Measurements from ENCODE around the gene IFITM1.
"Not testable (repeated sequence)": the region's sequence is repeated elsewhere in the genome, so short reads cannot be mapped to it uniquely, and the experiment has no call there.

The IFITM1 gene

DNA sequence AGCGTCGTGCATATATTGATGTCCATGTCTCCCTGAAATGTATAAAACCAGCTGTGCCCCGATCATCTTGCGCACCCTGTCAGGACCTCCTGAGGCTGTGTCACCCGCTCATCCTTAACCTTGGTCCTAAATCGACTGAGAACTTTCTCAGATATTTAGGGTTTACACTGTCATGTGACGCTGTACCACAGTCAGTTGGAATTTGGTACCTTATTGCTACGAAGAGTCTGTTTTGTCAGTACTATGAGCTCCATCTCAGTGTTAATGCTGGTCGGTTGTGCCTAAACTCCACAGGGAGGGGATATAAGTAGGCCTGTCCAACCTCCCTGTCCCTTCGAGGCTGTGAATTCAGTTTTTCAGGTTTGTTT is 8.0 kb upstream of the IFITM1 start:
- H3K4me1 ChIP-seq (ENCODE audit: insufficient read depth, insufficient read length): peaks cover 26% of the 10 kb centered on the region
- no peak for TF ChIP-seq ZNF274 (IDR thresholded peaks at IDR 0.05; ENCODE audit: low read depth, low read length)
- no peak for TF ChIP-seq SUZ12 (IDR thresholded peaks at IDR 0.05; ENCODE audit: extremely low read depth, insufficient read depth, insufficient read length)
- TF ChIP-seq YY1 (IDR thresholded peaks at IDR 0.05; ENCODE audit: insufficient read depth, insufficient read length): no peak
- no peak for DNase-seq (ENCODE audit: low read depth, low spot score)
- no peak overlapping the region for H3K4me3 ChIP-seq (ENCODE audit: insufficient read length, low read depth)
- H3K9ac ChIP-seq (ENCODE audit: insufficient read length, low read depth): peak overlapping the region; percentile 39
- H3K36me3 ChIP-seq (ENCODE audit: insufficient read depth, insufficient read length, low read length): no peaks in the 10 kb centered on the region
- H3K27me3 ChIP-seq (ENCODE audit: insufficient read depth, insufficient read length): no peaks in the 10 kb centered on the region
- no peaks in the 10 kb centered on the region for H3K9me3 ChIP-seq (ENCODE audit: insufficient read depth, low read length)

GRCh38 chr11:306645-307371 is 7.0 kb upstream of the IFITM1 start:
- no peaks in the 10 kb centered on the region for H3K36me3 ChIP-seq (ENCODE audit: insufficient read depth, insufficient read length, low read length)
- H3K27me3 ChIP-seq (ENCODE audit: insufficient read depth, insufficient read length): no peaks in the 10 kb centered on the region
- no peak for DNase-seq (ENCODE audit: low read depth, low spot score)
- H3K9ac ChIP-seq (ENCODE audit: insufficient read length, low read depth): peak overlapping the region; percentile 42
- no peak overlapping the region for H3K4me3 ChIP-seq (ENCODE audit: insufficient read length, low read depth)
- no peaks in the 10 kb centered on the region for H3K9me3 ChIP-seq (ENCODE audit: insufficient read depth, low read length)
- H3K4me1 ChIP-seq (ENCODE audit: insufficient read depth, insufficient read length): peaks cover 25% of the 10 kb centered on the region
- TF ChIP-seq SUZ12 (IDR thresholded peaks at IDR 0.05; ENCODE audit: extremely low read depth, insufficient read depth, insufficient read length) (no peak), ZNF274 (IDR thresholded peaks at IDR 0.05; ENCODE audit: low read depth, low read length) (no peak), YY1 (IDR thresholded peaks at IDR 0.05; ENCODE audit: insufficient read depth, insufficient read length) (no peak)

GRCh38 chr11:307766-308708 is 5.8 kb upstream of the IFITM1 start, which contains the start of gene IFITM2:
TSS of gene IFITM2 (plus strand) at chr11:307816. CDS start at chr11:308193, 377 bp downstream.
- H3K36me3 ChIP-seq (ENCODE audit: insufficient read depth, insufficient read length, low read length); H3K27me3 ChIP-seq (ENCODE audit: insufficient read depth, insufficient read length); H3K9me3 ChIP-seq (ENCODE audit: insufficient read depth, low read length): not testable (repeated sequence)
- DNase-seq (ENCODE audit: low read depth, low spot score): peak; percentile 63
- Histone ChIP-seq H3K9ac (ENCODE audit: insufficient read length, low read depth) (peak within 1 kb of the TSS; percentile 42), H3K4me1 (ENCODE audit: insufficient read depth, insufficient read length) (peaks cover 25% of the 10 kb centered on the region), H3K4me3 (ENCODE audit: insufficient read length, low read depth) (peak within 1 kb of the TSS; percentile 9)

GRCh38 chr11:308740-309665 is 4.8 kb upstream of the IFITM1 start:
- Histone ChIP-seq H3K4me1 (ENCODE audit: insufficient read depth, insufficient read length) (peaks cover 25% of the 10 kb centered on the region), H3K9ac (ENCODE audit: insufficient read length, low read depth) (peak overlapping the region; percentile 53)
- not testable (repeated sequence) for H3K9me3 ChIP-seq (ENCODE audit: insufficient read depth, low read length); DNase-seq (ENCODE audit: low read depth, low spot score); H3K27me3 ChIP-seq (ENCODE audit: insufficient read depth, insufficient read length); H3K4me3 ChIP-seq (ENCODE audit: insufficient read length, low read depth); H3K36me3 ChIP-seq (ENCODE audit: insufficient read depth, insufficient read length, low read length)

GRCh38 chr11:309979-310572 is 3.8 kb upstream of the IFITM1 start:
- not testable (repeated sequence) for H3K27me3 ChIP-seq (ENCODE audit: insufficient read depth, insufficient read length); H3K36me3 ChIP-seq (ENCODE audit: insufficient read depth, insufficient read length, low read length); H3K9me3 ChIP-seq (ENCODE audit: insufficient read depth, low read length); H3K4me3 ChIP-seq (ENCODE audit: insufficient read length, low read depth); DNase-seq (ENCODE audit: low read depth, low spot score)
- Histone ChIP-seq H3K9ac (ENCODE audit: insufficient read length, low read depth) (peak overlapping the region; percentile 72), H3K4me1 (ENCODE audit: insufficient read depth, insufficient read length) (peaks cover 23% of the 10 kb centered on the region)

- not testable (repeated sequence) for H3K9me3 ChIP-seq (ENCODE audit: insufficient read depth, low read length); DNase-seq (ENCODE audit: low read depth, low spot score); H3K27me3 ChIP-seq (ENCODE audit: insufficient read depth, insufficient read length); H3K36me3 ChIP-seq (ENCODE audit: insufficient read depth, insufficient read length, low read length)
- peaks cover 29% of the 10 kb centered on the region for H3K4me1 ChIP-seq (ENCODE audit: insufficient read depth, insufficient read length)
- H3K9ac ChIP-seq (ENCODE audit: insufficient read length, low read depth): peak overlapping the region; percentile 70
- peak overlapping the region; percentile 30 for H3K4me3 ChIP-seq (ENCODE audit: insufficient read length, low read depth)
Observed at GRCh38 chr11:311013-311748, 2.7 kb upstream of the IFITM1 start.
